Neural crest cell (in vitro differentiated cells): ENCODE results near the gene SEPTIN5. TPM values are rescaled to one million over a fixed set of nuclear protein-coding genes. Genes with fewer than 3 reads are reported as not detected.

Source experiments
- DNase-seq: peaks from one replicate; pipeline ENCODE4 v3.0.0; 2021; ENCODE audit warnings: low read depth, mixed read lengths, low spot score
- H3K27ac Mint-ChIP-seq: one replicate; pipeline ENCODE4 v1.8.0; 2021; ENCODE audit warnings: mild to moderate bottlenecking, mixed read lengths; ENCODE audit not compliant: unreplicated experiment
- H3K27me3 Mint-ChIP-seq: 2 replicates; pipeline ENCODE4 v1.8.0; 2021; ENCODE audit warnings: low read depth, mild to moderate bottlenecking, mixed read lengths
- H3K36me3 Mint-ChIP-seq: 2 replicates; pipeline ENCODE4 v1.8.0; 2021; ENCODE audit warnings: low read depth, mild to moderate bottlenecking, mixed read lengths
- H3K4me1 Mint-ChIP-seq: 2 replicates; pipeline ENCODE4 v1.8.0; 2021; ENCODE audit warnings: mixed read lengths
- H3K4me3 Mint-ChIP-seq: one replicate; pipeline ENCODE4 v1.8.0; 2021; ENCODE audit warnings: mild to moderate bottlenecking, mixed read lengths
- H3K9me3 Mint-ChIP-seq: 2 replicates; pipeline ENCODE4 v1.8.0; 2021; ENCODE audit warnings: mixed read lengths
- CTCF ChIP-seq: fragments of 200-600 bp; sonication (generic); conservative IDR thresholded peaks from 2 replicates; pipeline ENCODE4 v1.5.0; 2021; ENCODE audit warnings: antibody characterized with exemption, mild to moderate bottlenecking
- total RNA-seq: library from RNA; stranded (reverse); gene quantifications from 2 replicates; pipeline ENCODE4 v1.2.1, GENCODE V29; 2021

The SEPTIN5 gene
- total RNA-seq, 1 donor from 2014 or later: 30.2 TPM

- H3K27ac Mint-ChIP-seq: no peak overlapping the region
- DNase-seq: no peak
- H3K36me3 Mint-ChIP-seq: no peaks in the 10 kb centered on the region
- H3K4me1 Mint-ChIP-seq: peaks cover 8% of the 10 kb centered on the region
- H3K9me3 Mint-ChIP-seq: no peaks in the 10 kb centered on the region
- H3K4me3 Mint-ChIP-seq: peak overlapping the region; percentile 51
- TF ChIP-seq CTCF: no peak
- peaks cover 67% of the 10 kb centered on the region for H3K27me3 Mint-ChIP-seq
Measured at GRCh38 chr22:19727310-19728150, 13.2 kb downstream of the SEPTIN5 start.

GRCh38 chr22:19728271-19728670, 14.0 kb downstream of the SEPTIN5 start:
- Mint-ChIP-seq H3K27ac (no peak overlapping the region), H3K36me3 (no peaks in the 10 kb centered on the region), H3K27me3 (peaks cover 60% of the 10 kb centered on the region), H3K4me1 (peaks cover 4% of the 10 kb centered on the region), H3K9me3 (no peaks in the 10 kb centered on the region), H3K4me3 (no peak overlapping the region)
- TF ChIP-seq CTCF: no peak
- DNase-seq: no peak

- H3K36me3 Mint-ChIP-seq: no peaks in the 10 kb centered on the region
- peaks cover 3% of the 10 kb centered on the region for H3K4me1 Mint-ChIP-seq
Measured at GRCh38 chr22:19728836-19729235, 14.5 kb downstream of the SEPTIN5 start.

GRCh38 chr22:19729507-19729906, 15.2 kb downstream of the SEPTIN5 start:
- Mint-ChIP-seq H3K27me3 (peaks cover 53% of the 10 kb centered on the region), H3K4me3 (no peak overlapping the region), H3K9me3 (no peaks in the 10 kb centered on the region), H3K36me3 (no peaks in the 10 kb centered on the region), H3K27ac (no peak overlapping the region), H3K4me1 (peaks cover 3% of the 10 kb centered on the region)
- no peak for DNase-seq
- TF ChIP-seq CTCF: no peak

More at GRCh38 chr22:19728836-19729235, 14.5 kb downstream of the SEPTIN5 start:
- no peak for DNase-seq
- no peaks in the 10 kb centered on the region for H3K9me3 Mint-ChIP-seq
- no peak for TF ChIP-seq CTCF
- no peak overlapping the region for H3K27ac Mint-ChIP-seq
- peaks cover 56% of the 10 kb centered on the region for H3K27me3 Mint-ChIP-seq
- H3K4me3 Mint-ChIP-seq: no peak overlapping the region

- no peak for DNase-seq
- Mint-ChIP-seq H3K27ac (no peak overlapping the region), H3K9me3 (no peaks in the 10 kb centered on the region), H3K27me3 (peaks cover 46% of the 10 kb centered on the region), H3K4me3 (peak overlapping the region; percentile 61), H3K36me3 (no peaks in the 10 kb centered on the region), H3K4me1 (peaks cover 3% of the 10 kb centered on the region)
- no peak for TF ChIP-seq CTCF
Measured at GRCh38 chr22:19730198-19730597, 15.9 kb downstream of the SEPTIN5 start.
